Measurements from ENCODE around the gene OAS3. TPM values are rescaled to one million over a fixed set of nuclear protein-coding genes. Genes with fewer than 3 reads are reported as not detected.

Gene OAS3
- total RNA-seq, 1 experiment from 2014 or later: 29.5 TPM

GRCh38 chr12:113000433-113000832, 62.2 kb downstream of the OAS3 start:
- Histone ChIP-seq H3K79me2 (ENCODE audit: insufficient read depth, low read length) (no peaks in the 10 kb centered on the region), H3K27me3 (ENCODE audit: insufficient read depth, low read length) (no peaks in the 10 kb centered on the region), H2AFZ (ENCODE audit: low read depth, low read length, poor library complexity, severe bottlenecking) (no peak overlapping the region), H3K9me3 (ENCODE audit: control insufficient read depth in 1 of 2, insufficient read depth in 1 of 2, low read depth in 1 of 2, low read length in 2 of 2) (no peaks in the 10 kb centered on the region), H3K27ac (ENCODE audit: low read depth, low read length) (no peak overlapping the region), H3K36me3 (ENCODE audit: control insufficient read depth in 1 of 2, insufficient read depth in 2 of 2, low read length in 2 of 2) (no peaks in the 10 kb centered on the region), H3K4me2 (ENCODE audit: low read length) (no peak overlapping the region), H3K9ac (ENCODE audit: low read length) (no peak overlapping the region), H3K4me3 (replicated peaks in 1 of 2; ENCODE audit: low read depth in 1 of 2, low read length in 2 of 2) (no peak overlapping the region), H4K20me1 (ENCODE audit: insufficient read depth) (no peaks in the 10 kb centered on the region), H3K4me1 (ENCODE audit: control insufficient read depth in 1 of 2, insufficient read depth in 2 of 2, low read length in 2 of 2) (peaks cover 0 to 4% of the 10 kb centered on the region in 2 experiments; a peak in 2 of 4 replicates), H3K9me2 (ENCODE audit: insufficient read depth) (no peaks in the 10 kb centered on the region)
- ChIA-PET RAD21 (ENCODE audit: low non-redundant PET in 1 of 2, low total read pairs in 2 of 2, uncharacterized antibody in 2 of 2, unreplicated experiment in 2 of 2) (no interaction called here), CTCF (interaction anchor here (3.4 kb wide), 1 partner anchor 8 kb away, joined by 13 read pairs; no protein-coding TSS in a partner anchor), POLR2A (no interaction called here)
- no TSS peak for BruUV-seq (replicated peaks)
- intact Hi-C loops (cut with micrococcal nuclease): no loop called here
- DNase-seq (ENCODE audit: low read depth, low spot score) (no peak), ATAC-seq (no peak)
- TF ChIP-seq ELF1 (IDR thresholded peaks at IDR 0.05; ENCODE audit: borderline replicate concordance, low read depth): no peak
- no peak for TF ChIP-seq CEBPB (IDR thresholded peaks at IDR 0.05; ENCODE audit: low read depth)
- no peak for TF ChIP-seq SP1 (IDR thresholded peaks at IDR 0.05; ENCODE audit: low read depth)
- no peak for TF ChIP-seq EZH2 (IDR thresholded peaks at IDR 0.05)
- no peak for TF ChIP-seq CTCF (IDR thresholded peaks at IDR 0.05 in 2 of 3, conservative IDR thresholded peaks at IDR 0.05 in 1 of 3; ENCODE audit: borderline replicate concordance in 1 of 3, insufficient read depth in 1 of 3, low read depth in 2 of 3, low read length in 2 of 3)
- no peak for TF ChIP-seq ATF3 (IDR thresholded peaks at IDR 0.05)
- TF ChIP-seq POLR2AphosphoS5 (IDR thresholded peaks at IDR 0.05; ENCODE audit: low read depth, low read length): no peak
- no peak for TF ChIP-seq YY1 (IDR thresholded peaks at IDR 0.05; ENCODE audit: extremely low read depth, insufficient replicate concordance, low read depth, low read length)
- no peak for TF ChIP-seq TCF7L2 (IDR thresholded peaks at IDR 0.05; ENCODE audit: borderline replicate concordance, extremely low read depth, insufficient read depth, insufficient read length)
